ENCODE measurements around the gene PLXNA4.
"Not testable (repeated sequence)": the region's sequence is repeated elsewhere in the genome, so short reads cannot be mapped to it uniquely, and the experiment has no call there.

The PLXNA4 gene

GRCh38 chr7:132187869-132188789, 388.1 kb downstream of the PLXNA4 start:
- DNase-seq, result no peak

- DNase-seq, result no peak
These were observed 388.9 kb downstream of the PLXNA4 start for GRCh38 chr7:132187391-132187790.

GRCh38 chr7:132185150-132185549, 391.1 kb downstream of the PLXNA4 start:
- DNase-seq, result no peak

GRCh38 chr7:132183781-132184380, 392.4 kb downstream of the PLXNA4 start:
- DNase-seq, result no peak

GRCh38 chr7:132182992-132183391, 393.3 kb downstream of the PLXNA4 start:
- no peak for DNase-seq

- DNase-seq, result no peak
These were observed 394.2 kb downstream of the PLXNA4 start for GRCh38 chr7:132181946-132182685.

- no peak for DNase-seq
These were observed 394.9 kb downstream of the PLXNA4 start for GRCh38 chr7:132181371-132181770.

GRCh38 chr7:132180481-132180880, 395.8 kb downstream of the PLXNA4 start:
- no peak for DNase-seq

- DNase-seq, result no peak
These were observed 396.6 kb downstream of the PLXNA4 start for GRCh38 chr7:132179681-132180080.

- no peak for DNase-seq
These were observed 397.2 kb downstream of the PLXNA4 start for GRCh38 chr7:132179080-132179430.

GRCh38 chr7:132178402-132179079, 397.7 kb downstream of the PLXNA4 start:
- DNase-seq, result not testable (repeated sequence)

- DNase-seq, result peak; percentile 10
These were observed 398.4 kb downstream of the PLXNA4 start for GRCh38 chr7:132177708-132178401.

- no peak for DNase-seq
These were observed 399.6 kb downstream of the PLXNA4 start for GRCh38 chr7:132176719-132177118.

GRCh38 chr7:132171130-132171576, 405.1 kb downstream of the PLXNA4 start:
- no peak for DNase-seq

GRCh38 chr7:132169730-132170129, 406.5 kb downstream of the PLXNA4 start:
- no peak for DNase-seq

GRCh38 chr7:132168239-132168638, 408.0 kb downstream of the PLXNA4 start:
- no peak for DNase-seq

- DNase-seq, result not testable (repeated sequence)
These were observed 410.6 kb downstream of the PLXNA4 start for GRCh38 chr7:132165695-132166094.

- no peak for DNase-seq
These were observed 411.6 kb downstream of the PLXNA4 start for GRCh38 chr7:132164558-132165125.

- no peak for DNase-seq
These were observed 413.6 kb downstream of the PLXNA4 start for GRCh38 chr7:132162556-132163144.

- DNase-seq, result no peak
These were observed 414.3 kb downstream of the PLXNA4 start for GRCh38 chr7:132161976-132162375.

GRCh38 chr7:132161533-132161915, 414.7 kb downstream of the PLXNA4 start:
- DNase-seq, result no peak
